Skeletal muscle satellite cell (primary cell): ENCODE measurements around the gene PAXIP1.

Experiments used
- H3K27me3 ChIP-seq: 2 replicates; pipeline ENCODE4 v1.7.0; 2013; ENCODE audit warnings: low read length; ENCODE audit not compliant: control insufficient read depth, insufficient read depth
- H3K36me3 ChIP-seq: 2 replicates; pipeline ENCODE4 v1.7.0; 2013; ENCODE audit warnings: mild to moderate bottlenecking, control low read depth, low read length; ENCODE audit not compliant: insufficient read depth
- H3K4me1 ChIP-seq: 2 replicates; pipeline ENCODE4 v1.7.0; 2013; ENCODE audit warnings: low read length; ENCODE audit not compliant: control insufficient read depth, insufficient read depth
- H3K4me2 ChIP-seq: 2 replicates; pipeline ENCODE4 v1.7.0; 2013; ENCODE audit warnings: mild to moderate bottlenecking, low read length
- H3K4me3 ChIP-seq: 2 replicates; pipeline ENCODE4 v1.7.0; 2013; ENCODE audit warnings: low read length
- H3K9ac ChIP-seq: 2 replicates; pipeline ENCODE4 v1.7.0; 2013; ENCODE audit warnings: mild to moderate bottlenecking, low read depth, low read length, moderate library complexity
- H3K9me3 ChIP-seq: replicated peaks from 2 replicates; pipeline ENCODE4 v1.7.0; 2013; ENCODE audit warnings: mild to moderate bottlenecking, control low read depth, low read length

The PAXIP1 gene

DNA sequence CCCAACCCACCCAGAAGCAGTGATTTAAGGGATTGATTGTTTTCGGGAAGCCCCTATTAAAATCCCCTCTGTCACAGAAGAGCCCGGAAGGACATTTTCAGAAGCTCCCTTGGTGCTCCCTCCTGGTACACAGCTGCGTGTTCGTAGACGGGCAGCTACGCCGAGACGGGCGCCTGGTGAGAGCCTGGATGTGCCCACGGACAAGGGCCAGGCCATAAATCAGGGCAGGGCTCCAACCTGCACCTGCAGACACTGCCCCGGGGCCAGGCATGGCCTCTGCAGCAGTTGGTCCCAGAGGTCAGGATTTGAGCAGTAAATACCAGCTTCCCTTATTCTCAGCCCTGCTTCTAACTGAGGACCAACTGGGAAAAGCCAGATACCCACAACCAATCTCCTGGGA lies 106.8 kb downstream of the PAXIP1 start:
- no peak overlapping the region for H3K9ac ChIP-seq
- no peaks in the 10 kb centered on the region for H3K4me1 ChIP-seq
- H3K4me3 ChIP-seq, result no peak overlapping the region
- no peaks in the 10 kb centered on the region for H3K9me3 ChIP-seq
- no peaks in the 10 kb centered on the region for H3K27me3 ChIP-seq
- no peaks in the 10 kb centered on the region for H3K36me3 ChIP-seq
- H3K4me2 ChIP-seq, result no peak overlapping the region
